D721Med (cell line): ENCODE measurements around the gene AP3B1.

ENCODE experiments used
- DNase-seq: peaks from one replicate; pipeline ENCODE4 v3.0.0; 2011; ENCODE audit warnings: low spot score; ENCODE audit not compliant: insufficient read length
- FAIRE-seq: peaks from 2 replicates; lab custom pipeline; 2011; peaks lifted over from hg19 to GRCh38; lab: Jason Lieb, UNC
- TF ChIP-seq, protein P1 (sequence below): IDR thresholded peaks from 2 replicates; pipeline ENCODE4 v1.5.1; 2012; ENCODE audit warnings: mild to moderate bottlenecking, control low read depth; ENCODE audit not compliant: insufficient read depth; ENCODE audit errors: missing control alignments

The AP3B1 gene

DNA sequence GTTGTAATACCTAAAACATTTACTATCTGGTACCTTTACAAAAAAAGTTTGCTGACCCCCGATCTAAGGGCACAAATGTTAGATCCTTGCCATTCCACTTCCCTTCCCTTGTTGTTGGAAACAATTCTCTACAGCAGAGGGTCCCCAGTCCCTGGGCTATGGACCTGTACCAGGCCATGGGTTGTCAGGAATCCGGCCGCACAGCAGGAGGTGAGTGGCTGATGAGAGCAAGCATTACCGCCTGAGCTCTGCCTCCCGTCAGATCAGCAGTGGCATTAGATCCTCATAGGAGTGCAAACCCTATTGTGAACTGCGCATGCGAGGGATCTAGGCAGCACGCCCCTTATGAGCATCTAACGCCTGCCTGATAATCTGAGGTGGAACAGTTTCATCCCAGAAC, 248.5 kb downstream of the AP3B1 start:
- FAIRE-seq (no peak), DNase-seq (no peak)
- TF ChIP-seq, protein P1, sequence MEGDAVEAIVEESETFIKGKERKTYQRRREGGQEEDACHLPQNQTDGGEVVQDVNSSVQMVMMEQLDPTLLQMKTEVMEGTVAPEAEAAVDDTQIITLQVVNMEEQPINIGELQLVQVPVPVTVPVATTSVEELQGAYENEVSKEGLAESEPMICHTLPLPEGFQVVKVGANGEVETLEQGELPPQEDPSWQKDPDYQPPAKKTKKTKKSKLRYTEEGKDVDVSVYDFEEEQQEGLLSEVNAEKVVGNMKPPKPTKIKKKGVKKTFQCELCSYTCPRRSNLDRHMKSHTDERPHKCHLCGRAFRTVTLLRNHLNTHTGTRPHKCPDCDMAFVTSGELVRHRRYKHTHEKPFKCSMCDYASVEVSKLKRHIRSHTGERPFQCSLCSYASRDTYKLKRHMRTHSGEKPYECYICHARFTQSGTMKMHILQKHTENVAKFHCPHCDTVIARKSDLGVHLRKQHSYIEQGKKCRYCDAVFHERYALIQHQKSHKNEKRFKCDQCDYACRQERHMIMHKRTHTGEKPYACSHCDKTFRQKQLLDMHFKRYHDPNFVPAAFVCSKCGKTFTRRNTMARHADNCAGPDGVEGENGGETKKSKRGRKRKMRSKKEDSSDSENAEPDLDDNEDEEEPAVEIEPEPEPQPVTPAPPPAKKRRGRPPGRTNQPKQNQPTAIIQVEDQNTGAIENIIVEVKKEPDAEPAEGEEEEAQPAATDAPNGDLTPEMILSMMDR = no peak

DNA sequence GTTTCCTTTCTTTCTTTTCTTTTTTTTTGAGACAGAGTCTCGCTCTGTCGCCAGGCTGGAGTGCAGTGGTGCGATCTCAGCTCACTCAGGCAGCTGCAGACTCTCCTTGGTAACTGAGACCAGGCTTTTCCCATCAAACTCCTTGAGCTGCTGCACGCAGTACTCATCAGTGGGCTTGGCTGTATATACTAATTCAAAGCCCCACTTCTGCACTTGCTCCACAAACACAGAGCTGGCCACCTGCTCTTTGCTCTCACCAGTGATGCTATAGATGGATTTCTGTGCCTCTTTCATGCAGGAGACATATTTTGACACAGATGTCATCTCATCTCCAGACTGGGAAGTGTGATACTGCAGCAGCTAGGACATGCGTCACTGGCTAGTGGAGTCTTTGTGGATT, 252.7 kb downstream of the AP3B1 start:
- FAIRE-seq = no peak
- TF ChIP-seq, protein P1 = no peak
- no peak for DNase-seq

DNA sequence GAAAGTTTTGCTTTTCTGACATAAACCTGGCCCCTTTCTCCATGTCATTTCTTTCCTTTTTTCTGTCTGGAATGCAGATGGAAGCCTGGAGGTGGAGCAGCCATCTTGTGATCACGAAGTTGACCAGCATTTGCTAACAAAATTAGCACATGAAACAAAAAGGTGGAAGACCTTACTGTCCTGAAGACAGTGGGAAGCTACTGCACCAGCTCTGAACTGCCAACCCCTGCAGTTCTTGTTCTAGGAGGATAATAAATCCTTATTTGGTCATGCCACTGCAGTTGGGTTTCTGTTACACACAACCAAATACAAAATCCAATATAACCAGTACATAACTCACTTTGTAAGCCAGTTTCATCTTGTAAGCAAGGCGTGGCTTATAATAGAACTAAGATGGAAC, 269.0 kb downstream of the AP3B1 start:
- no peak for FAIRE-seq
- TF ChIP-seq, protein P1 = no peak
- DNase-seq = no peak

DNA sequence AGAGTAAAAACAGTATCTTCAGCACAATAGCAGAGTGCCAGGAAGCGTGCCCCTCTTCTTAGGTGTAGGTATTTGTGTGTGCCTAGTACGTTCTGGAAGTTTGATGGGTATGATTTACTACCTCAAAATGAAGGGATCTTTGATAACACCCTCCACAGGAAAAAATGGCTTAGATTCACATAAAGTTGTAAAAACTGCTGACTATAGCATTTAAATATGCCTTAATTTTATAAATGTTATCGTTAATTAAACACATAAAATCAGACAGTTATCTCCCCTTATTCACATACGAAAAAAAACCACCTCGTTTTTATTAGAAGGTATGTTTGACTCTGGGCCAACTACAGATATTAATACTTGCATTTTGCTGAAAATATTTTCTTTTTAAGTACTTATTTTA, 274.8 kb downstream of the AP3B1 start:
- no peak for FAIRE-seq
- DNase-seq = no peak
- TF ChIP-seq, protein P1 = no peak

DNA sequence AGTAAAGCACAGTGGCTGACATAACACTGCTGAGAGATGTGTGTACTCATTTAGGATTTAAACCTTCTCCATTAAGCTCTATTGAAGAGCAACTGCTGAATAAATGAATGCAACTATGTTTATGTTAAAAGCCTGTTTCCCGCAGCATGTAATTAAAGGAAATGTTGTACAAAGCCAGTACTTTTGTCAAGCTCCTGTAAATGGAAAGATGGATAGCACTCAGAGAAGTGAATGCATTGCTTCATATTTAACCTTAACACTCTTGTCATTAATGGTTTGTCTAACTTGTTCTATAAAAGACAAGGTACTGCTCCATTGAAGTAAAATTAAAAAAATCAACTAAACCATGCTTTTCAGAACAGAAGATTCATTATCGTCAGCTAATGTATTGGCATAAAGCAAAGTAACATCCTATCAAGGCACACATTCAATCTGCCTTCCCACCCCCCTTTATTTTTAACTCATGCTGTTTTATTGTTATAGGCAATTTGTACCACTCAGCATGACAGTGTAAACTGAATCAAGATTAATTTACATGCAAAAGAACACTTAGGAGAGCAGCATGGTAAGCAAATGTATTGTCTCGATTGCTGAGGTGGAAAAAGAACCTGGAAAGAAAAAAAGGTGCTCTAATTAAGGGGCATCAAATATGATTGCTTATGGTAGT, 277.5 kb downstream of the AP3B1 start:
- DNase-seq = no peak
- peak; percentile 38 for FAIRE-seq
- TF ChIP-seq, protein P1 = no peak

DNA sequence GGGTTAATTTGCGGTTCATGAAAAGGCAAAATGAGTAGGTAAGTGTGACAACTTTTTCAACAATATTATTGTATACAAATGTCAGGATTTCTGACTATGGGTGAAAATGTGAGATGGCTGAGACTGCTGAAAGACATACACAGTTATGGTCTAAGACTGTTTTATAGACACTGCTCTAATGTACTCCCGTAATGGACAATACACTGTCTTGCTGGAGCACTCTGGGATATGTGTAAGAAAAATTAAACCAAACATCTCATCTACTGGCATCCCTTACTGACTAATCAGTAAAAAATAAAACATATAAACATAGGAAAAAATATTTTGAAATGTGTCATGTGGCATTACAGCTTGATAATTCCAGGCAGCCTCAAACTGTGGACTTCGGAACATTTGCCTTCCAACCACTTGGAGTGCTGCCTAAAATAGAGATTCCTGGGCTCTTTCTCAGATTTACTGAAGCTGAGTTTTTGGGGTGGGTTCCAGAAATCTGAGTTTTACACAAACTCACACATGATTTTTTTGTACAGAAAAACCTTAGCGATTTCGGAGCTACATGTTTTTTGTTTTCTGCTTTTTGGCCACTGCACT, 284.5 kb downstream of the AP3B1 start:
- FAIRE-seq (no peak), DNase-seq (no peak)
- TF ChIP-seq, protein P1 = no peak

DNA sequence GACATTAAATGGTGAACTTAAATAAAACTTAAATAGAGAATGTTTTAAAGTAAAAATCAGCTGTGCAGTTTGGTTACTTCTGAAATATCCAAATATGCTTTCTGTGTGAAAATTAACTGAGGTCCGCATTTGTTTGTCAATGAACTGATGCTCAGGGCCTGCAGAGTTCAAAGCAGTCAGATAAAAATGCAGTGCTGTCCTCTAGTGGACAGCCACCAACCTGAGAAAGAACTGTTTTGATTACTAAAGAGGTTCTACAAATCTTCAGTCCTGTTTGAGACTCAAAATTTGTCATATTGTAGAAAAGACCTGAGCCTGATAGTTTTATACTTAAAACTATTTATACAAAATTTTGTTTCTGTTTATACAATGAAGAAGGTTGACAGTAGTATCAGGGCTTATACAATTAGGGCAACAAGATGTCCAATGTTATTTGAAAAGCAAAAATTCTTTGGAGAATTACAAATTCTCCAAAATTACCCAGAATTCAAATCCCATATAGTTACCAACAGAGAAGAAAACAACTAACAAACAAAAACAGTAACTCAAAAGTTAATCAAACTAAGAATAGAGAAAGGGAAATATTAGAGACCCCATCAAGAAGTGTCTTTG, 286.0 kb downstream of the AP3B1 start:
- TF ChIP-seq, protein P1 = peak; percentile 97
- DNase-seq (no peak), FAIRE-seq (peak; percentile 84)
